Measurements from ENCODE around the gene MPPED2.

The MPPED2 gene

DNA sequence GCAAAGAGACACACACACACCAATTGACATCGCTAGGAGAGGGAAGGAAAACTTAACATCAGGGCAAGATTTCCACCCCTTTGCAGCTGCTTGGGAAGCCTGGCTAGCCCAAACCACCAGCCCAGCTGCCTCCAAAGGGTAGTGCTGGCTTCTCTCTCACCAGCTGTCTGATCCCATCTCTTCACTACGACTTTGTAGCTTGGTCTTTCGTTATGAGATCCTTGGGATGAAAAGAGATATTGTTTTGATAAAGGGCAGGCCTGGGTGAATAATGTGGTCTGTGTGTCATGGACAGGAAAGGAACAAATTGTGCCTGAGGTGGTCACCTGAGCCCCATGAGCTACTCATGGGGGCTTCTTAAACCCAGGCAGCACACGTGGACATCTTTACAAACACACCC lies 161.3 kb downstream of the MPPED2 start:
- no peaks in the 10 kb centered on the region for H3K4me1 ChIP-seq (ENCODE audit: control insufficient read depth, insufficient read depth, low read length)
- H3K27me3 ChIP-seq (ENCODE audit: control insufficient read depth, insufficient read depth, low read length) = no peaks in the 10 kb centered on the region
- H3K9ac ChIP-seq (ENCODE audit: low read depth, low read length) = no peak overlapping the region
- no peaks in the 10 kb centered on the region for H3K36me3 ChIP-seq (ENCODE audit: insufficient read depth, low read length)
- no peak overlapping the region for H3K4me3 ChIP-seq (ENCODE audit: low read length)
- no peak overlapping the region for H3K4me2 ChIP-seq (ENCODE audit: low read length)
- no peaks in the 10 kb centered on the region for H3K9me3 ChIP-seq (replicated peaks; ENCODE audit: low read length)

DNA sequence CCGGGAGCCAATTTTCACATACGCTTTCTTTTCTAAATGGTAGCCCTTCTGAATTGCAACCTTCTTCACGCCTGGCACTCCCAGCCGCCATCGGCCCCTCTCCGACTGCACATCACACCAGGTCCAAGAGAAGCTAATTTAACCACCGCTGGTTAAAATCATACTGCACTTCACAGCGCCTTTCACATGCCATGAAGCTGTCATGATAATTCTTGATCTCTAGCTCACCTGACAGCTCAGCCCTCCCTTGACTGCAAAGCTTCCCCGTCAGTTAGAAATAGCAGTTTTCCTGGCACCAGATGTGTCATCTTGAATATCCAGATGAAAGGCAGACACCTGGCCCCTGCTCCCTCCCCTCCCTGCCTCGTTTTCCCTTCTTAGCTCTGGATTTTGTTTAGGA lies 161.8 kb downstream of the MPPED2 start:
- Histone ChIP-seq H3K36me3 (ENCODE audit: insufficient read depth, low read length) (no peaks in the 10 kb centered on the region), H3K4me1 (ENCODE audit: control insufficient read depth, insufficient read depth, low read length) (no peaks in the 10 kb centered on the region), H3K9me3 (replicated peaks; ENCODE audit: low read length) (no peaks in the 10 kb centered on the region), H3K4me3 (ENCODE audit: low read length) (no peak overlapping the region), H3K4me2 (ENCODE audit: low read length) (no peak overlapping the region), H3K9ac (ENCODE audit: low read depth, low read length) (no peak overlapping the region), H3K27me3 (ENCODE audit: control insufficient read depth, insufficient read depth, low read length) (no peaks in the 10 kb centered on the region)

DNA sequence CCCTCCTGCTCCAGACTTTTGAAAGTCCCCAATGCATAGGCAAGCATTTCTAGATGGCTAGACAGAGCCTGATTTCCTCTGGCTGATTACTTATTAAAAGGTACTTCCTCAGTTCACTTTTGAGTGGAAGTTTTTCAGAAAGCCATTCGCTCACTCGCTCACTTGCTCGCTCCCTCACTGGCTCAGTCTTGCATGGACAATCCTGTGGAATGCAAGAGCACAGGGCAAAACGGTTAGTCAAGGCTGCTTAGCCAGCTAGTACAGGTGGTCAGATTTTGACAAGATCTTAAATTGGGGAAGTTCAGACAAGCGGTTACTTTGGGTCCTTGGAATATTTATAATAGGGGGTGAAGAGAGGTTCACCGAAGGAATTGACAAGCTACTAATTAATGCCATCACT lies 162.3 kb downstream of the MPPED2 start:
- H3K36me3 ChIP-seq (ENCODE audit: insufficient read depth, low read length) = no peaks in the 10 kb centered on the region
- no peaks in the 10 kb centered on the region for H3K9me3 ChIP-seq (replicated peaks; ENCODE audit: low read length)
- H3K4me3 ChIP-seq (ENCODE audit: low read length) = no peak overlapping the region

DNA sequence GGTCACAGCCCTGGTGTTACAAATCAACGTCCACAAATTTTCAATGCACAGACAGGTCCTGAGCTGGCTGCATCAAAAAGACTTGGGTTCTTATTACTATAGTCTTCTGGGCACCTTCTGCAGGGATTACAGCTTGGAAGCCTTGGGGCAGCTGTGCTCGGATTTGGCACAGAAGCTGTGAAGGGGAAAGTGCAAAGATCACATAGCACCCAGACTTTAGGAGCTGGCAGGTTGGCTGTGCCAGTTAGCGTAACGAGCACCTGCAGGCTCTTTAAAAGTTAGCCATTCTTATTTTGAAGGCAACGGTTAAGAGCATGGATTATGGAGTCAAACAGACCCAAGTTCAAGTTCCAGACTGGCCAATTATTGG lies 162.9 kb downstream of the MPPED2 start:
- no peak overlapping the region for H3K4me3 ChIP-seq (ENCODE audit: low read length)
- no peaks in the 10 kb centered on the region for H3K9me3 ChIP-seq (replicated peaks; ENCODE audit: low read length)
- H3K36me3 ChIP-seq (ENCODE audit: insufficient read depth, low read length) = no peaks in the 10 kb centered on the region
- H3K9ac ChIP-seq (ENCODE audit: low read depth, low read length) = no peak overlapping the region
- H3K4me2 ChIP-seq (ENCODE audit: low read length) = no peak overlapping the region
- no peaks in the 10 kb centered on the region for H3K27me3 ChIP-seq (ENCODE audit: control insufficient read depth, insufficient read depth, low read length)
- H3K4me1 ChIP-seq (ENCODE audit: control insufficient read depth, insufficient read depth, low read length) = no peaks in the 10 kb centered on the region

More for the DNA sequence above, 162.3 kb downstream of the MPPED2 start:
- Histone ChIP-seq H3K4me2 (ENCODE audit: low read length) (no peak overlapping the region), H3K9ac (ENCODE audit: low read depth, low read length) (no peak overlapping the region), H3K4me1 (ENCODE audit: control insufficient read depth, insufficient read depth, low read length) (no peaks in the 10 kb centered on the region), H3K27me3 (ENCODE audit: control insufficient read depth, insufficient read depth, low read length) (no peaks in the 10 kb centered on the region)

DNA sequence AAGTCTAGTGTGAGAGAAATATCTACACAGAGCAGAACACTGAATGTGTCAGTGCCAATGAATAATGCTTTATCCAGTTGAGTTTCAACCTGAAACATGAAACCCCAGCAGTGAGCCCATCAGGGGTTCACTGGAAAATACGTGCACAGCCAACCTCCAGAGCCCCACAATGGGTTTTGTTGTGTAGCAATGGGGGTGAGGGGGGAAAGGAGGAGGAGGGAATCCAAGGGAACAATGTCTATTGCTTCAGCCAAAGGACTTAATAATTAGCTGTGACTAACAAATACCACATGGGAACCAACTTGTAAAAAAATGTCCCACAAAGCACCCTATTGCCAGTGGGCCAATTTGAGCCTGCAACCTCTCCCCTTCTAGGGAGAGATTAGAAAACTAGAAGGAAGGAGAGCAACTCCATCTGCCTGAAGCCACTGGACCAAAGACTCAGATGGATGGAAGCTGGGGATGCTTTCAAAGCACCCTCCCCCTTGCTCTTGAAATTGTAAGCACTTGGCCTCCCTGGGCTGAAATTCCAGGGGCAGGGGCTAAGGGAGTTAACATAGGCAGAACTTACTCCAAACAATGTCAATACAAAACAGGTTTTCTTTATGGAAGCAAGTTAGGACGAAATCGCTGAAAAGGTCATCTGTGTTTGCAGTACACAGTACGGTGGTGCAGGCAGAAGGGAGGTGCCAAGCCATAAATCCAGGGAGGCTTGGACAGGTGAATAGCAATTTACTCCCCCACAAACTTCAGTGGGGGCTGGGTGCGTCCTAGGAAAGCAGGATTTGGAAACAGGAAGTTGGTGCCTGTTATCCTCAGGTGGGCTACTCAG lies 163.5 kb downstream of the MPPED2 start:
- no peaks in the 10 kb centered on the region for H3K9me3 ChIP-seq (replicated peaks; ENCODE audit: low read length)
- H3K4me2 ChIP-seq (ENCODE audit: low read length) = no peak overlapping the region
- no peaks in the 10 kb centered on the region for H3K27me3 ChIP-seq (ENCODE audit: control insufficient read depth, insufficient read depth, low read length)
- H3K36me3 ChIP-seq (ENCODE audit: insufficient read depth, low read length) = no peaks in the 10 kb centered on the region
- H3K9ac ChIP-seq (ENCODE audit: low read depth, low read length) = no peak overlapping the region
- no peak overlapping the region for H3K4me3 ChIP-seq (ENCODE audit: low read length)
- no peaks in the 10 kb centered on the region for H3K4me1 ChIP-seq (ENCODE audit: control insufficient read depth, insufficient read depth, low read length)

DNA sequence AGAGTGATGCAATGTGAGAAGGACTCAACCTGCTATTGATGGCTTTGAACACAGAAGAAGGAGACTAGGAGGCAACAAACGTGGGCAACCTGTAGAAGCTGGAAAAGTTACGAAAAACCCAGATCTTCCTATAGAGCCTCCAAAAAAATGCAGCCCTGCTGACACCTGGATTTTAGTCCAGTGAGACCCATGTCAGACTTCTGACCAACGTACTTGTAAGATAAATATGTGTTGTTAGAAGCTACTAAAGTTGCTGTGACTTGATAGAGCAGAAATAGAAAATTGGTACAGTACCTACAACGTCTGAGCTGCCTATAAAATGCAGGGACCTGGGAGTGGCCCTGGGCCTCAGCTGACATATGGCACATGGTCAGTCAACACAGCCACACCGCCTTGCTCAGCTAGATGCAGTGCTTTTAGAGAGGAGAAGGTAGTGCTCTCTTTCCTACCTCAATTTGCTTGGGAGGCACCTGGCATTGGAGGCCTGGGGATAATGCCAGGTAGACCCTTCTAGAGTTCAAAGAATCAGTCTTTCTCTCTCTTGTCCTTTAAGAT lies 165.8 kb downstream of the MPPED2 start:
- Histone ChIP-seq H3K4me3 (ENCODE audit: low read length) (no peak overlapping the region), H3K27me3 (ENCODE audit: control insufficient read depth, insufficient read depth, low read length) (no peaks in the 10 kb centered on the region), H3K36me3 (ENCODE audit: insufficient read depth, low read length) (no peaks in the 10 kb centered on the region), H3K9me3 (replicated peaks; ENCODE audit: low read length) (no peaks in the 10 kb centered on the region), H3K9ac (ENCODE audit: low read depth, low read length) (no peak overlapping the region), H3K4me1 (ENCODE audit: control insufficient read depth, insufficient read depth, low read length) (no peaks in the 10 kb centered on the region), H3K4me2 (ENCODE audit: low read length) (no peak overlapping the region)

DNA sequence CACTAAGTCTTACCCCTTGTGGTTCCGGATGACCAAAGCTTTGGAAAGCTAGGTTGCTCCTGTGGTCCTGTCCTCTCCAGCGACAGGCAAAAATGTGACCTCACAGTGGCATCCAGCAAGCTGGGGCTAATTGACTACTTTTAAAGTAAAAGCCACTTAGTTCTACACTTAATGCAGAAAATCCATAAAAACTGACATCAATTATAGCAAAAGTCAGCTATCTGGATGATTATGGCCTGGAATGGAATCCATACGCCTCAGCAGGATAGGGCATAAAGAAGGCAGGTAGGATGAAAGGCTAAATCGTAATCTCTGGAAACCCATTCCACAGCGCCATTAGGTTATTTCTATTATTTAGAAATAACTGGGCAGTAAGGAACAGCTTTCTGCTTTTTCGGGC lies 171.3 kb downstream of the MPPED2 start:
- no peaks in the 10 kb centered on the region for H3K27me3 ChIP-seq (ENCODE audit: control insufficient read depth, insufficient read depth, low read length)
- no peak overlapping the region for H3K9ac ChIP-seq (ENCODE audit: low read depth, low read length)
- H3K4me1 ChIP-seq (ENCODE audit: control insufficient read depth, insufficient read depth, low read length) = no peaks in the 10 kb centered on the region
- no peak overlapping the region for H3K4me3 ChIP-seq (ENCODE audit: low read length)
- H3K4me2 ChIP-seq (ENCODE audit: low read length) = no peak overlapping the region
- H3K36me3 ChIP-seq (ENCODE audit: insufficient read depth, low read length) = no peaks in the 10 kb centered on the region
- no peaks in the 10 kb centered on the region for H3K9me3 ChIP-seq (replicated peaks; ENCODE audit: low read length)

DNA sequence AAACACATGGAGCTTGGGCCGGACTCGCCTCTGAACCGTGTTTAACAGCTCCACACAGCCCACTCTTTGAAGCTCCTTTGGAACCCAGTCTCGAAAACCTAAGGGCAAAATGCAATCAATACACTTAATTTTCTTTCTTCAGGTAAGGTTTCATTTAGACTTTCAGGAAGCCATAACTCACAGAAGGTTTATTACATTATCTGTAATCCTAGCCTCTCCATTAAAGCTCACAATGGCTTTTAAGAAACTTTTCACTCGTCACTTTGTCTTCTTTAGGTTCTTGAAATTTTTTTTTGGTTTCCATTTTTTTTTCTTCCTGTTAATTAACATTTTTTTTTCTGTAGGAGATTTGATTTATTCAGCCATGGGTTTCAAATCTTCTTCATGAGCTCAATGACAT lies 171.9 kb downstream of the MPPED2 start:
- no peaks in the 10 kb centered on the region for H3K27me3 ChIP-seq (ENCODE audit: control insufficient read depth, insufficient read depth, low read length)
- H3K9me3 ChIP-seq (replicated peaks; ENCODE audit: low read length) = no peaks in the 10 kb centered on the region
- no peak overlapping the region for H3K9ac ChIP-seq (ENCODE audit: low read depth, low read length)
- H3K4me1 ChIP-seq (ENCODE audit: control insufficient read depth, insufficient read depth, low read length) = no peaks in the 10 kb centered on the region
- H3K36me3 ChIP-seq (ENCODE audit: insufficient read depth, low read length) = no peaks in the 10 kb centered on the region
- H3K4me3 ChIP-seq (ENCODE audit: low read length) = no peak overlapping the region
- no peak overlapping the region for H3K4me2 ChIP-seq (ENCODE audit: low read length)

DNA sequence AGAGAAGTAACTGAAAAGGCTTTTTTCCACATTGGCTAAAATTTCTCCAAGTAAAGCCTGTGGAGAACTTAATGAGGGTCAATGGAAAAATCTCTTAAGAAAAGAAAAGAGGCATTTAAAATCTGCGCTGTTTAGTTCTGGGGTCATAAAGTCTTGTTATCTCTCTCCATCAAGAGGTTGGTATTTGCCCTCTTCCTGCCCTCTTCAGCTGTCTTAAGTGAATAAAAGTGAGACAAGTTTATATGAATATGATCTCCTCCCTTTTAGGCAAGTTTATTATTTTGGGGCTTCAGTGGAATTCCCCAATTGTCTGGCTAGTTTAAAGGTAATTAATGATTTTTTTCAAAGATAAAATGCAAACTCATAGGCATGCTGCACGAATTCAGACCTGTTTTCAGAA lies 173.6 kb downstream of the MPPED2 start:
- no peak overlapping the region for H3K4me2 ChIP-seq (ENCODE audit: low read length)
- H3K36me3 ChIP-seq (ENCODE audit: insufficient read depth, low read length) = no peaks in the 10 kb centered on the region
- H3K9ac ChIP-seq (ENCODE audit: low read depth, low read length) = no peak overlapping the region
- H3K4me3 ChIP-seq (ENCODE audit: low read length) = no peak overlapping the region
- H3K9me3 ChIP-seq (replicated peaks; ENCODE audit: low read length) = no peaks in the 10 kb centered on the region
- no peaks in the 10 kb centered on the region for H3K4me1 ChIP-seq (ENCODE audit: control insufficient read depth, insufficient read depth, low read length)
- H3K27me3 ChIP-seq (ENCODE audit: control insufficient read depth, insufficient read depth, low read length) = no peaks in the 10 kb centered on the region

DNA sequence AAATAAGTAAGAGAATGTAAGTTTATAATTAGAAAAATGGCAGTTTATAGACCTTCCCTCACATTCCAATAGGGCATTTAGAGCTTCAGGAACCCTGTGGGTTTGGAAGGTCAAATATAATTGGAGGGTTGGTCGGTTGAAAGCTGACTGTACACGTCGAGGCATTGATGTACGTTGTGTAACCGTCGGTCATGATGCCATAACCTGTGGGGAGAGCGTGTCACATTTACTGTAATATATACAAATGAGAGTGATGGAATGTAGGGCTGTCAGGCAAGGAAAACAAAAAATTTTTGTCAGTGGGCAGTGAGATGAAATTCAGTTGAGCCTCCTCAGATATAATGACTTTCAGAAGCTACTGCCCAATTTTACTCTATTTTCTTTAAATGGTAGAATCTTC lies 174.8 kb downstream of the MPPED2 start:
- Histone ChIP-seq H3K27me3 (ENCODE audit: control insufficient read depth, insufficient read depth, low read length) (no peaks in the 10 kb centered on the region), H3K36me3 (ENCODE audit: insufficient read depth, low read length) (no peaks in the 10 kb centered on the region), H3K4me1 (ENCODE audit: control insufficient read depth, insufficient read depth, low read length) (no peaks in the 10 kb centered on the region), H3K9me3 (replicated peaks; ENCODE audit: low read length) (no peaks in the 10 kb centered on the region), H3K4me3 (ENCODE audit: low read length) (no peak overlapping the region), H3K9ac (ENCODE audit: low read depth, low read length) (no peak overlapping the region), H3K4me2 (ENCODE audit: low read length) (no peak overlapping the region)

DNA sequence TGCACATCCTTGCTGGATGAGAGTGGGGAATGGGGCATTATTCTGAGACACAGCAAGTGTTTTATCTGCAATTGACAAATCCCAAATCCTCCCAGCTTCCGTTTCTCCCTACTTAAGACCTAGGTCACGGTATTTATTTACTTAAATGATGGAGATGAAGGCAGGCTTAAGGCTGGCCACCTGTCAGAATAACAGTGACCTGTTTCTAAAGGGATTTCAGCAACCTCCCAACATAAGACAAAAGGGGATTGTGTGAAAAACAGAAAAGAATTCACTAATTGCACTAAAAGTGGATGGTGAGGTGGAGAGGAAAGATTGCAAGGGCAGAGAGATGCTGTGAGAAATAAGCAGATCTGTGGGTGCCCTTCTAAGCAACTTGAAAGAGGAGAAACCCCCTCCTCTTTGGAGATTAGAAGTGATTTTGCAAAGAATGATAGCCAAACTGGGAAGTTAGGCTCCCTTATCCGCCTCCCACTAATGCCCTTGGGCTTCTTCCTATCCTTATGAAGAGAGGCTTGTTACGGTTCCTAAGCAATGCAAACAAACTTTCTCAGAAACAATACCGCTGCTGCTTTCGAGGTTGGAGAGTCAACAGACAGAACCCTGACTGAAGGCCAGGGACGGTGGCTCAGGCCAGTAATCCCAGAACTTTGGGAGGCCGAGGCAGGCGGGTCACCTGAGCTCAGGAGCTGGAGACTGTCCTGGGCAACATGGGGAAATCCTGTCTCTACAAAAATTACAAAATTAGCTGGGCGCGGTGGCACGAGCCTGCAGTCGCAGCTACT lies 179.0 kb downstream of the MPPED2 start:
- Histone ChIP-seq H3K9ac (ENCODE audit: low read depth, low read length) (no peak overlapping the region), H3K4me2 (ENCODE audit: low read length) (no peak overlapping the region), H3K4me3 (ENCODE audit: low read length) (no peak overlapping the region), H3K4me1 (ENCODE audit: control insufficient read depth, insufficient read depth, low read length) (no peaks in the 10 kb centered on the region), H3K36me3 (ENCODE audit: insufficient read depth, low read length) (no peaks in the 10 kb centered on the region), H3K9me3 (replicated peaks; ENCODE audit: low read length) (no peaks in the 10 kb centered on the region), H3K27me3 (ENCODE audit: control insufficient read depth, insufficient read depth, low read length) (no peaks in the 10 kb centered on the region)
